ENCODE data around the gene ZNF587B. TPM values are rescaled to one million over a fixed set of nuclear protein-coding genes. Genes with fewer than 3 reads are reported as not detected.
A peak's percentile ranks its signal among the peaks of the same experiment; 100 is the strongest.
"Not testable (repeated sequence)": the region's sequence is repeated elsewhere in the genome, so short reads cannot be mapped to it uniquely, and the experiment has no call there.

The ZNF587B gene
- total RNA-seq, 1 donor from 2014 or later = 24.5 TPM

GRCh38 chr19:57867868-57868492, 37.9 kb downstream of the ZNF587B start:
- H3K27me3 Mint-ChIP-seq (ENCODE audit: unreplicated experiment) = peaks cover 9% of the 10 kb centered on the region
- no peaks in the 10 kb centered on the region for H3K9me3 Mint-ChIP-seq (ENCODE audit: unreplicated experiment)

GRCh38 chr19:57869655-57870054, 39.6 kb downstream of the ZNF587B start:
- not testable (repeated sequence) for H3K27ac Mint-ChIP-seq (ENCODE audit: unreplicated experiment); H3K27me3 Mint-ChIP-seq (ENCODE audit: unreplicated experiment); H3K4me1 Mint-ChIP-seq (ENCODE audit: unreplicated experiment); H3K4me3 Mint-ChIP-seq (ENCODE audit: unreplicated experiment); DNase-seq (ENCODE audit: low spot score)
- H3K36me3 Mint-ChIP-seq (ENCODE audit: low read depth, unreplicated experiment) = peaks cover 50% of the 10 kb centered on the region
- peaks cover 11% of the 10 kb centered on the region for H3K9me3 Mint-ChIP-seq (ENCODE audit: unreplicated experiment)

More at GRCh38 chr19:57867868-57868492, 37.9 kb downstream of the ZNF587B start:
- H3K36me3 Mint-ChIP-seq (ENCODE audit: low read depth, unreplicated experiment) = peaks cover 41% of the 10 kb centered on the region
- peak overlapping the region; percentile 48 for H3K27ac Mint-ChIP-seq (ENCODE audit: unreplicated experiment)
- DNase-seq (ENCODE audit: low spot score) = no peak
- no peaks in the 10 kb centered on the region for H3K4me1 Mint-ChIP-seq (ENCODE audit: unreplicated experiment)
- no peak overlapping the region for H3K4me3 Mint-ChIP-seq (ENCODE audit: unreplicated experiment)
- no peak for TF ChIP-seq CTCF (IDR thresholded peaks at IDR 0.05; ENCODE audit: unreplicated experiment)

GRCh38 chr19:57870225-57870624, 40.1 kb downstream of the ZNF587B start:
- TF ChIP-seq CTCF (IDR thresholded peaks at IDR 0.05; ENCODE audit: unreplicated experiment) = no peak
- H3K4me1 Mint-ChIP-seq (ENCODE audit: unreplicated experiment) = no peaks in the 10 kb centered on the region
- H3K27ac Mint-ChIP-seq (ENCODE audit: unreplicated experiment) = no peak overlapping the region
- no peak for DNase-seq (ENCODE audit: low spot score)
- H3K4me3 Mint-ChIP-seq (ENCODE audit: unreplicated experiment) = no peak overlapping the region
- H3K36me3 Mint-ChIP-seq (ENCODE audit: low read depth, unreplicated experiment) = peaks cover 48% of the 10 kb centered on the region
- H3K27me3 Mint-ChIP-seq (ENCODE audit: unreplicated experiment) = peaks cover 9% of the 10 kb centered on the region
- H3K9me3 Mint-ChIP-seq (ENCODE audit: unreplicated experiment) = peaks cover 11% of the 10 kb centered on the region

GRCh38 chr19:57872450-57872849, 42.4 kb downstream of the ZNF587B start:
- peaks cover 5% of the 10 kb centered on the region for H3K4me1 Mint-ChIP-seq (ENCODE audit: unreplicated experiment)
- no peak for TF ChIP-seq CTCF (IDR thresholded peaks at IDR 0.05; ENCODE audit: unreplicated experiment)
- H3K27me3 Mint-ChIP-seq (ENCODE audit: unreplicated experiment) = peaks cover 9% of the 10 kb centered on the region
- peaks cover 11% of the 10 kb centered on the region for H3K9me3 Mint-ChIP-seq (ENCODE audit: unreplicated experiment)
- H3K27ac Mint-ChIP-seq (ENCODE audit: unreplicated experiment) = no peak overlapping the region
- peaks cover 67% of the 10 kb centered on the region for H3K36me3 Mint-ChIP-seq (ENCODE audit: low read depth, unreplicated experiment)
- no peak overlapping the region for H3K4me3 Mint-ChIP-seq (ENCODE audit: unreplicated experiment)
- no peak for DNase-seq (ENCODE audit: low spot score)

- not testable (repeated sequence) for DNase-seq (ENCODE audit: low spot score)
Observed at GRCh38 chr19:57873883-57874799, 44.0 kb downstream of the ZNF587B start.

More at GRCh38 chr19:57873883-57874799, 44.0 kb downstream of the ZNF587B start:
- H3K9me3 Mint-ChIP-seq (ENCODE audit: unreplicated experiment) = peaks cover 11% of the 10 kb centered on the region
- H3K27me3 Mint-ChIP-seq (ENCODE audit: unreplicated experiment); H3K4me1 Mint-ChIP-seq (ENCODE audit: unreplicated experiment); H3K27ac Mint-ChIP-seq (ENCODE audit: unreplicated experiment): not testable (repeated sequence)
- peak overlapping the region; percentile 74 for H3K4me3 Mint-ChIP-seq (ENCODE audit: unreplicated experiment)
- peaks cover 68% of the 10 kb centered on the region for H3K36me3 Mint-ChIP-seq (ENCODE audit: low read depth, unreplicated experiment)

Data from endothelial cell (in vitro differentiated cells).